Activated CD4-positive, alpha-beta T cell treated with anti-CD3 and anti-CD28 coated beads, Interleukin-2, amount 10 ng/mL, durations not matched to agents 24 days and 14 days (primary cell): ENCODE data around the gene CDK5RAP2. TPM values are rescaled to one million over a fixed set of nuclear protein-coding genes. Genes with fewer than 3 reads are reported as not detected.

Experiments used
- DNase-seq: peaks from one replicate; pipeline ENCODE4 v3.0.0; 2022
- H3K27ac Mint-ChIP-seq: one replicate; pipeline ENCODE4 v1.8.0; 2022; ENCODE audit warnings: mild to moderate bottlenecking, mixed read lengths
- H3K27me3 Mint-ChIP-seq: one replicate; pipeline ENCODE4 v1.8.0; 2022; ENCODE audit warnings: mixed read lengths
- H3K36me3 Mint-ChIP-seq: one replicate; pipeline ENCODE4 v1.8.0; 2022; ENCODE audit warnings: low read depth, mild to moderate bottlenecking, mixed read lengths
- H3K4me1 Mint-ChIP-seq: one replicate; pipeline ENCODE4 v1.8.0; 2021; ENCODE audit warnings: mixed read lengths
- H3K4me3 Mint-ChIP-seq: one replicate; pipeline ENCODE4 v1.8.0; 2022; ENCODE audit warnings: mild to moderate bottlenecking, moderate library complexity, mixed read lengths
- H3K9me3 Mint-ChIP-seq: one replicate; pipeline ENCODE4 v1.8.0; 2021; ENCODE audit warnings: mixed read lengths
- intact Hi-C: fragments of 100-400 bp; cut with micrococcal nuclease; formaldehyde crosslinking; loops from one replicate; pipeline ENCODE4 v1.15.1; 2023
- total RNA-seq: library from RNA; stranded (reverse); gene quantifications from 2 replicates; pipeline ENCODE4 v1.2.3, GENCODE V29; 2022

CDK5RAP2 gene
- total RNA-seq, 1 donor from 2014 or later = 70.0 TPM

GRCh38 chr9:120410925-120411501 is 169.0 kb downstream of the CDK5RAP2 start:
- H3K9me3 Mint-ChIP-seq = no peaks in the 10 kb centered on the region
- H3K27ac Mint-ChIP-seq = peak overlapping the region; percentile 18
- H3K27me3 Mint-ChIP-seq = no peaks in the 10 kb centered on the region
- no peak overlapping the region for H3K4me3 Mint-ChIP-seq
- DNase-seq = no peak
- no peaks in the 10 kb centered on the region for H3K4me1 Mint-ChIP-seq
- H3K36me3 Mint-ChIP-seq = peaks cover 46% of the 10 kb centered on the region
- intact Hi-C loops = no loop called here

DNA sequence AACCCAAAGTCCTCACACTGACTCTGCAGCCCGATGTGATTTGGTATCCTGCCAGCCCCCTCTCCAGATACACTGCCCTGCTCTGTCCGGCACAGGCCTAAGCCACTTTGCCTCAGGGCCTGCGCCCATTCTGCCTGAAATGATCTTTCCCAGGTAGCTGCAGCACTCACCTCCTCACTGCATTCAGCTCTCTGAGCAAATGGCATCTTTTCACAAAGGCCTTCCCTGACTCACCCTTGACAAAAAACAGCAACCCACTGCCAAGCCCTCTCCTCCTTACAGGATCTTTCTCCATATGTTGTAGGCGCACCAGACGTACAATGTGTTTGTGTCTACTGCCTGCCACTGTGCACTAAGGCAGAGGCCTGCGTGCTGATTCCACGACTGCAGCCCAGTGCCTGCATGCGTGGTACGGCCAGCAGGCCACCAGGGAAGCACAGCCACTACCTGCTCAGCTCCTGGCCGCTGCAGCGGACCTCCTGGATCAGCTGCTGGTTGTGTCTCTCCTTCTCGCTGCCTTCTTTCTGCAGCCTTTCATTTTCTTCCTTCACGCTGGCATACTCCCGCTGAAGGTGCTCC is 171.2 kb downstream of the CDK5RAP2 start:
- Mint-ChIP-seq H3K9me3 (no peaks in the 10 kb centered on the region), H3K36me3 (peaks cover 50% of the 10 kb centered on the region), H3K4me1 (peaks cover 9% of the 10 kb centered on the region), H3K4me3 (no peak overlapping the region), H3K27ac (no peak overlapping the region), H3K27me3 (no peaks in the 10 kb centered on the region)
- no peak for DNase-seq
- intact Hi-C loops = no loop called here

GRCh38 chr9:120405860-120406259 is 174.1 kb downstream of the CDK5RAP2 start:
- intact Hi-C loops = no loop called here
- Mint-ChIP-seq H3K9me3 (no peaks in the 10 kb centered on the region), H3K27ac (no peak overlapping the region), H3K4me3 (no peak overlapping the region), H3K4me1 (peaks cover 18% of the 10 kb centered on the region), H3K27me3 (no peaks in the 10 kb centered on the region), H3K36me3 (peaks cover 59% of the 10 kb centered on the region)
- DNase-seq = no peak

DNA sequence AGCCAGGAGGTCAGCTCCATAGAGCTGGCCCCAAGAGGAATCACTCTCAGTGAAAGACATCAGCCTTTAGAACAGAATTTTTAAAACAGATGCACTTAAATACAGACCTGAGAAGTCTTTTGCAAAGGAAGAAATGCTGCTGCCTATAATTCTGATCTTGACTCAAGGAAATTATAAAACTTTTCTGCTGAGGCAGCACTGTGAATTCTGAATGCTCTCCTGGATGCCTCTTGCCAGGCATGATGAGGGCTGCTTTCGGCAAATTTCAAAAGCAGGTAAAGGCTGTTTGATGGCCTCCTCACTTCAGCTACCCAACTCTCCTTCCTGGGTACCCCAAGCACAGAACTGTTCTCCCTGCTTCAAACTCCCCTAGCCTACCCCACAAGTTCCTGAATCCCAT is 174.8 kb downstream of the CDK5RAP2 start:
- DNase-seq = no peak
- no peak overlapping the region for H3K27ac Mint-ChIP-seq
- H3K27me3 Mint-ChIP-seq = no peaks in the 10 kb centered on the region
- H3K9me3 Mint-ChIP-seq = no peaks in the 10 kb centered on the region
- no peak overlapping the region for H3K4me3 Mint-ChIP-seq
- peaks cover 60% of the 10 kb centered on the region for H3K36me3 Mint-ChIP-seq
- H3K4me1 Mint-ChIP-seq = peaks cover 19% of the 10 kb centered on the region
- intact Hi-C loops = no loop called here

GRCh38 chr9:120403543-120403856 is 176.5 kb downstream of the CDK5RAP2 start:
- H3K4me1 Mint-ChIP-seq = peaks cover 22% of the 10 kb centered on the region
- H3K27ac Mint-ChIP-seq = peak overlapping the region; percentile 61
- no peaks in the 10 kb centered on the region for H3K9me3 Mint-ChIP-seq
- peaks cover 64% of the 10 kb centered on the region for H3K36me3 Mint-ChIP-seq
- DNase-seq = no peak
- H3K27me3 Mint-ChIP-seq = no peaks in the 10 kb centered on the region
- intact Hi-C loops = no loop called here
- H3K4me3 Mint-ChIP-seq = peak overlapping the region; percentile 0

GRCh38 chr9:120402741-120403542 is 177.0 kb downstream of the CDK5RAP2 start:
- Mint-ChIP-seq H3K36me3 (peaks cover 63% of the 10 kb centered on the region), H3K4me3 (peak overlapping the region; percentile 0), H3K27ac (peak overlapping the region; percentile 61), H3K27me3 (no peaks in the 10 kb centered on the region), H3K9me3 (no peaks in the 10 kb centered on the region), H3K4me1 (peaks cover 22% of the 10 kb centered on the region)
- intact Hi-C loops = no loop called here
- no peak for DNase-seq

GRCh38 chr9:120399940-120400339 is 180.0 kb downstream of the CDK5RAP2 start:
- H3K36me3 Mint-ChIP-seq = peaks cover 61% of the 10 kb centered on the region
- intact Hi-C loops = no loop called here

DNA sequence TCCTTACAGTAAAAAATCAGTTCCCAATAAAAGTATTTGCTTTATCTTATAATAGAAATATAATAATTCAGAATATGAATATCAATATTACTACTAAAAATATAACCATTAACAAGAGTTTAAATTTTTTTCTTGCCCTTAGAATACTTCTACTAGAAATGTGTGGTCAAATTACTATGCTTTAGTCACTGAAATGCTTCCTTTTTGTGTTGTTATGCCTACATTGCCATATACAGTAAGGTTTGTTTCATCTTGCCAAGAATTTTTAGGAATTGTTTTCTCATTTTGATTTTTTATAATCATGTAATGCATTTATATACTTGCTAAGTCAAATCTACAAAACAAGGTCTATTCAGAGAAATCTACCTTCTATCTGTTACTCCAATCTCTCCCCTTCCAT is 181.7 kb downstream of the CDK5RAP2 start:
- intact Hi-C loops = no loop called here
- peaks cover 39% of the 10 kb centered on the region for H3K4me1 Mint-ChIP-seq

More at GRCh38 chr9:120399940-120400339, 180.0 kb downstream of the CDK5RAP2 start:
- H3K9me3 Mint-ChIP-seq = no peaks in the 10 kb centered on the region
- H3K27me3 Mint-ChIP-seq = no peaks in the 10 kb centered on the region
- H3K27ac Mint-ChIP-seq = no peak overlapping the region
- peaks cover 38% of the 10 kb centered on the region for H3K4me1 Mint-ChIP-seq
- no peak overlapping the region for H3K4me3 Mint-ChIP-seq
- DNase-seq = no peak

GRCh38 chr9:120397453-120397852 is 182.5 kb downstream of the CDK5RAP2 start:
- peaks cover 63% of the 10 kb centered on the region for H3K36me3 Mint-ChIP-seq
- no peaks in the 10 kb centered on the region for H3K27me3 Mint-ChIP-seq
- intact Hi-C loops = no loop called here
- H3K9me3 Mint-ChIP-seq = no peaks in the 10 kb centered on the region
- no peak for DNase-seq
- H3K4me3 Mint-ChIP-seq = no peak overlapping the region
- H3K27ac Mint-ChIP-seq = no peak overlapping the region
- peaks cover 33% of the 10 kb centered on the region for H3K4me1 Mint-ChIP-seq

More for the DNA sequence above, 181.7 kb downstream of the CDK5RAP2 start:
- no peak overlapping the region for H3K27ac Mint-ChIP-seq
- no peaks in the 10 kb centered on the region for H3K9me3 Mint-ChIP-seq
- H3K4me3 Mint-ChIP-seq = no peak overlapping the region
- no peak for DNase-seq
- no peaks in the 10 kb centered on the region for H3K27me3 Mint-ChIP-seq
- peaks cover 62% of the 10 kb centered on the region for H3K36me3 Mint-ChIP-seq

- intact Hi-C loops = no loop called here
- Mint-ChIP-seq H3K4me3 (no peak overlapping the region), H3K36me3 (peaks cover 64% of the 10 kb centered on the region), H3K27ac (no peak overlapping the region), H3K9me3 (no peaks in the 10 kb centered on the region), H3K4me1 (peaks cover 33% of the 10 kb centered on the region), H3K27me3 (no peaks in the 10 kb centered on the region)
- DNase-seq = no peak
These were observed 183.0 kb downstream of the CDK5RAP2 start for GRCh38 chr9:120396931-120397330.

- Mint-ChIP-seq H3K9me3 (no peaks in the 10 kb centered on the region), H3K27me3 (no peaks in the 10 kb centered on the region), H3K4me3 (no peak overlapping the region), H3K27ac (no peak overlapping the region), H3K36me3 (peaks cover 68% of the 10 kb centered on the region), H3K4me1 (peaks cover 33% of the 10 kb centered on the region)
- intact Hi-C loops = no loop called here
- no peak for DNase-seq
These were observed 183.5 kb downstream of the CDK5RAP2 start for GRCh38 chr9:120396418-120396817.

- DNase-seq = no peak
- Mint-ChIP-seq H3K4me1 (peaks cover 33% of the 10 kb centered on the region), H3K27ac (no peak overlapping the region), H3K27me3 (no peaks in the 10 kb centered on the region), H3K4me3 (no peak overlapping the region), H3K36me3 (peaks cover 67% of the 10 kb centered on the region), H3K9me3 (no peaks in the 10 kb centered on the region)
- intact Hi-C loops = loop anchor here (2.0 kb wide), 1 partner anchor 43 kb away; no protein-coding TSS in a partner anchor
These were observed 184.6 kb downstream of the CDK5RAP2 start for GRCh38 chr9:120395376-120395775.

DNA sequence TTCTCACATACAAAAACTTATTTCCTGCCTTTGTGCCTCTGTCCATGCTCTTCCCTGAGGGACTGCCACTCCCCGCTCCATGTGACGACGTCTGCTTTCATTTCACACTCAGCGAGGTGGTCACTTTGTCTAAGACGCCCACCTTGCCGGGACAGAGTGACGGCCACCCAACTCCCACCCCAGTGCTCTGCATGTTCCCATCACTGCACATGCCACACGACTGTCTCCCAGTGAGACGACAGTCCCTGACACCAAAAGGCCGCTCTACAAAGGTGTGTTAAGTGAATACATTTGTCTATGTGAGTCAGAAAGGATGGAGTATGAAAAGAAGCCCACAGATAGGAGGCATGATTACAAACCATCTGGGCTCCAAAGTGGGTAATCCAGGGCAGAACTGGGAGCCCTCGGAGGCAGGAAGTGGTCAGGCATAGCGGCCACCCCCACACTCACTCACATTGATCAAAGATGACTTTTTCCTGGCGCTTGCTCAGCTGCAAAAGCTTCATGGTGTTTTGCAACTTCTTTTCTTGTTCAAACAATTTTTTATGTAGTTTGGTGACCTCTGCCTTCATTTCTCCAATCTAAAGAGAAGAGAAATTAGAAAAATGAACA is 185.8 kb downstream of the CDK5RAP2 start:
- Mint-ChIP-seq H3K9me3 (no peaks in the 10 kb centered on the region), H3K27ac (peak overlapping the region; percentile 81), H3K36me3 (peaks cover 59% of the 10 kb centered on the region), H3K4me1 (peaks cover 30% of the 10 kb centered on the region), H3K27me3 (no peaks in the 10 kb centered on the region), H3K4me3 (peak overlapping the region; percentile 71)
- intact Hi-C loops = loop anchor here (1.0 to 5.0 kb wide), 3 partner anchors 45 to 186 kb away; partner anchors contain the start of gene CDK5RAP2
- peak; percentile 86 for DNase-seq
